ENCODE measurements around the gene ACOT12. TPM values are rescaled to one million over a fixed set of nuclear protein-coding genes. Genes with fewer than 3 reads are reported as not detected.
"Not testable (repeated sequence)": the region's sequence is repeated elsewhere in the genome, so short reads cannot be mapped to it uniquely, and the experiment has no call there.

ACOT12 gene
- total RNA-seq, 4 donors from 2014 or later, result not detected

DNA sequence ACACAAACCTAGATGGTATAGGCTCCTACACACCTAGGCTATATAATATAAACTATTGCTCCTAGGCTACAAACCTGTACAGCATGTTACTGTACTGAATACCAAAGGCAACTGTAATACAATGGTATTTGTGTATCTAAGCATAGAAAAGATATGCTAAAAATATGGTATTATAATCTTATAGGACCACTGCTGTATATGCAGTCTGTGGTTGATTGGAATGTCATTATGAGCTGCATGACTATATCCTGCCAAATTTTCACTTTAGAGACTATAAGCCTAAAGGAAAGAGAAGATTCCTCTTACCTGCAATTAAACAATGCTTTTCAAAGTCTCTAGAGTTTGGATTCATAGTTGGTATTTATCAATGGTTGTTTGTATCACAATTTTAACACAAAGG, 24.7 kb upstream of the ACOT12 start:
- H3K36me3 ChIP-seq, result peaks cover 0 to 4% (median 0%) of the 10 kb centered on the region in 4 donors
- no peak overlapping the region for H3K4me3 ChIP-seq
- peaks cover 0 to 6% (median 0%) of the 10 kb centered on the region in 4 donors for H3K4me1 ChIP-seq
- H3K9me3 ChIP-seq, result no peaks in the 10 kb centered on the region
- intact Hi-C loops (cut with DNase I; ENCODE audit: low total_unique reads), result no loop called here
- TF ChIP-seq POLR2AphosphoS5 (IDR thresholded peaks at IDR 0.05), result no peak
- TF ChIP-seq, protein P1, sequence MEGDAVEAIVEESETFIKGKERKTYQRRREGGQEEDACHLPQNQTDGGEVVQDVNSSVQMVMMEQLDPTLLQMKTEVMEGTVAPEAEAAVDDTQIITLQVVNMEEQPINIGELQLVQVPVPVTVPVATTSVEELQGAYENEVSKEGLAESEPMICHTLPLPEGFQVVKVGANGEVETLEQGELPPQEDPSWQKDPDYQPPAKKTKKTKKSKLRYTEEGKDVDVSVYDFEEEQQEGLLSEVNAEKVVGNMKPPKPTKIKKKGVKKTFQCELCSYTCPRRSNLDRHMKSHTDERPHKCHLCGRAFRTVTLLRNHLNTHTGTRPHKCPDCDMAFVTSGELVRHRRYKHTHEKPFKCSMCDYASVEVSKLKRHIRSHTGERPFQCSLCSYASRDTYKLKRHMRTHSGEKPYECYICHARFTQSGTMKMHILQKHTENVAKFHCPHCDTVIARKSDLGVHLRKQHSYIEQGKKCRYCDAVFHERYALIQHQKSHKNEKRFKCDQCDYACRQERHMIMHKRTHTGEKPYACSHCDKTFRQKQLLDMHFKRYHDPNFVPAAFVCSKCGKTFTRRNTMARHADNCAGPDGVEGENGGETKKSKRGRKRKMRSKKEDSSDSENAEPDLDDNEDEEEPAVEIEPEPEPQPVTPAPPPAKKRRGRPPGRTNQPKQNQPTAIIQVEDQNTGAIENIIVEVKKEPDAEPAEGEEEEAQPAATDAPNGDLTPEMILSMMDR (IDR thresholded peaks at IDR 0.05), result no peak
- TF ChIP-seq EP300 (IDR thresholded peaks at IDR 0.05; ENCODE audit: low read depth), result no peak
- TF ChIP-seq POLR2A (IDR thresholded peaks at IDR 0.05), result no peak
- H3K27ac ChIP-seq, result no peak overlapping the region
- DNase-seq, result no peak
- H3K27me3 ChIP-seq, result no peaks in the 10 kb centered on the region
- in situ Hi-C loops (cut with MboI; ENCODE audit: low pct_ligation_motif_present in 1 of 4, low pct_unique_long_range_greater_than_20kb in 1 of 4, low sequenced_read_pairs in 3 of 4), result no loop called here

DNA sequence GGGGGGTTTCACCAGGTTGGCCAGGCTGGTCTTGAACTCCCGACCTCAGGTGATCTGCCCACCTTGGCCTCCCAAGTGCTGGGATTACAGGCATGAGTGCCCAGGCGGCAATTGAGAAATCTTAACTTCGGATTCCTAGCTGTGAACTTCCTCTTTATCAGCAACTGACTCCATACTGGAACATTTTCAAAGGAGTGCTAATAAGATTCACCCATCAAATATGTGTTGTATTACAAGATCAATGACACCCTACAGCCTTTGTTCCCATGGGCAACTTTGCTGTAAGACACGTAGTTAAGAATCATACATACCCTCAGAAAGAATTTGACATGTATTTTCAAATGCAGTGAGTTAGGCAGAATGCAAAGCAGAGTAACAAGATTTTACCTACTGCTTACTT, 23.1 kb upstream of the ACOT12 start:
- H3K9me3 ChIP-seq, result no peaks in the 10 kb centered on the region
- H3K36me3 ChIP-seq, result peaks cover 0 to 4% (median 0%) of the 10 kb centered on the region in 4 donors
- DNase-seq, result no peak
- no peak overlapping the region for H3K4me3 ChIP-seq
- 84 to 92% methylated on average over 2 to 4 of the region's 4 CpGs for WGBS, 2 donors (ENCODE audit: low coverage in 1 of 2)
- intact Hi-C loops (cut with DNase I; ENCODE audit: low total_unique reads) (no loop called here), in situ Hi-C loops (cut with MboI; ENCODE audit: low pct_ligation_motif_present in 1 of 4, low pct_unique_long_range_greater_than_20kb in 1 of 4, low sequenced_read_pairs in 3 of 4) (no loop called here)
- peaks cover 0 to 6% (median 0%) of the 10 kb centered on the region in 4 donors for H3K4me1 ChIP-seq
- H3K27ac ChIP-seq, result no peak overlapping the region
- no peaks in the 10 kb centered on the region for H3K27me3 ChIP-seq
- TF ChIP-seq POLR2A (IDR thresholded peaks at IDR 0.05), result no peak

DNA sequence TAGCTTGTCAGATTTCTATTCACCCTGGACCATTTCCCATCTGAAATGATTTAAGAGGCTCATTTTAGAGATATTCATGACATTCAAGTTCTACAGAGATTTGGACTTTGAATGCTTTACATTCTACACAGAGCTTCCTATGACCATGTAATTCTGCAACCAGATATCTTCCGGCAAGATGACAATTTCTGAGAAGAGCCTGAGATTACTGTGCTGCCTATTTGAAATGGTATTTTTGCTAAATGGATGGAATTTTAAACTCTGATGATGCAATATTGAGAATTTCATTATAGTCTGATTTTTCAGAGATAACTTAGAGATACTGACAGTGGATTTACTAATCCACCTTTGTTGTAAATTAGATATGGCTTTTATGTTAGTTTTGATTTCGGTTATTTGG, 16.0 kb upstream of the ACOT12 start:
- in situ Hi-C loops (cut with MboI; ENCODE audit: low pct_ligation_motif_present in 1 of 4, low pct_unique_long_range_greater_than_20kb in 1 of 4, low sequenced_read_pairs in 3 of 4), result no loop called here

GRCh38 chr5:81409361-81409760, 15.4 kb upstream of the ACOT12 start:
- Histone ChIP-seq H3K36me3 (no peaks in the 10 kb centered on the region), H3K9me3 (no peaks in the 10 kb centered on the region), H3K4me3 (no peak overlapping the region), H3K27ac (no peak overlapping the region), H3K4me1 (no peaks in the 10 kb centered on the region), H3K27me3 (no peaks in the 10 kb centered on the region)
- intact Hi-C loops (cut with DNase I; ENCODE audit: low total_unique reads) (no loop called here), in situ Hi-C loops (cut with MboI; ENCODE audit: low pct_ligation_motif_present in 1 of 4, low pct_unique_long_range_greater_than_20kb in 1 of 4, low sequenced_read_pairs in 3 of 4) (no loop called here)
- WGBS, 2 donors (ENCODE audit: low coverage in 1 of 2), result 97 to 100% methylated on average over 1 to 2 of the region's 2 CpGs
- no peak for DNase-seq
- TF ChIP-seq EP300 (IDR thresholded peaks at IDR 0.05; ENCODE audit: low read depth) (no peak), POLR2A (IDR thresholded peaks at IDR 0.05) (no peak), POLR2AphosphoS5 (IDR thresholded peaks at IDR 0.05) (no peak)
- TF ChIP-seq, protein P1 (IDR thresholded peaks at IDR 0.05), result no peak

More for the DNA sequence above, 16.0 kb upstream of the ACOT12 start:
- H3K4me1 ChIP-seq, result no peaks in the 10 kb centered on the region
- H3K4me3 ChIP-seq, result no peak overlapping the region
- H3K36me3 ChIP-seq, result no peaks in the 10 kb centered on the region
- intact Hi-C loops (cut with DNase I; ENCODE audit: low total_unique reads), result no loop called here
- no peaks in the 10 kb centered on the region for H3K27me3 ChIP-seq
- DNase-seq, result no peak
- H3K9me3 ChIP-seq, result no peaks in the 10 kb centered on the region
- H3K27ac ChIP-seq, result no peak overlapping the region
- WGBS, 2 donors (ENCODE audit: low coverage in 1 of 2), result 92 to 100% methylated on average over 2 of the region's 2 CpGs
- no peak for TF ChIP-seq POLR2A (IDR thresholded peaks at IDR 0.05)
- no peak for TF ChIP-seq EP300 (IDR thresholded peaks at IDR 0.05; ENCODE audit: low read depth)
- TF ChIP-seq, protein P1 (IDR thresholded peaks at IDR 0.05), result no peak
- TF ChIP-seq POLR2AphosphoS5 (IDR thresholded peaks at IDR 0.05), result no peak

DNA sequence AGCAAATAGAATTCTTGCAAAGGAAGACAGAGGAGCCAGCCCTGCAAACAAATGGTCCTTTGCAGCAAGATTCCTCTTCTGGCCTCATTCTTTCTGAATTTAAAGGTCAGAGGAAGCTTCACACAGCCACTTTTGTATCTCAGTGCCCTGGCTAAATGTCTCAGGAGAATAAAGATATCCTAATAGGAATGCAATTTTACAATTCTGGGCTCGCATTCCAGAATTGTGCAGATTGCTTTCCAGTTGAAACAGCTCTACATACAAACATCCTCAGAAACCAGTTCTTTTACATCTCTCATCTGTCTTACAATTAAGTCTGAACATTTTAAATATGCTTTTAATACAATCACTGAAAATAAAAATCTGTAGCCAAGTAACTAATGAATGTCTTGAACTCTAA, 14.6 kb upstream of the ACOT12 start:
- WGBS, 2 donors (ENCODE audit: low coverage in 1 of 2), result 70 to 84% methylated on average over 1 of the region's 1 CpG
- Histone ChIP-seq H3K4me1 (no peaks in the 10 kb centered on the region), H3K4me3 (no peak overlapping the region), H3K36me3 (no peaks in the 10 kb centered on the region), H3K27me3 (no peaks in the 10 kb centered on the region), H3K9me3 (no peaks in the 10 kb centered on the region), H3K27ac (no peak overlapping the region)
- intact Hi-C loops (cut with DNase I; ENCODE audit: low total_unique reads) (no loop called here), in situ Hi-C loops (cut with MboI; ENCODE audit: low pct_ligation_motif_present in 1 of 4, low pct_unique_long_range_greater_than_20kb in 1 of 4, low sequenced_read_pairs in 3 of 4) (no loop called here)
- no peak for DNase-seq
- TF ChIP-seq, protein P1 (IDR thresholded peaks at IDR 0.05), result no peak
- TF ChIP-seq POLR2A (IDR thresholded peaks at IDR 0.05) (no peak), POLR2AphosphoS5 (IDR thresholded peaks at IDR 0.05) (no peak), EP300 (IDR thresholded peaks at IDR 0.05; ENCODE audit: low read depth) (no peak)

GRCh38 chr5:81407811-81408210, 13.9 kb upstream of the ACOT12 start:
- H3K27me3 ChIP-seq; H3K36me3 ChIP-seq; H3K4me3 ChIP-seq; DNase-seq; H3K9me3 ChIP-seq; intact Hi-C loops (cut with DNase I; ENCODE audit: low total_unique reads); H3K27ac ChIP-seq; H3K4me1 ChIP-seq; in situ Hi-C loops (cut with MboI; ENCODE audit: low pct_ligation_motif_present in 1 of 4, low pct_unique_long_range_greater_than_20kb in 1 of 4, low sequenced_read_pairs in 3 of 4): not testable (repeated sequence)
- 68 to 90% methylated on average over 3 to 4 of the region's 4 CpGs for WGBS, 2 donors (ENCODE audit: low coverage in 1 of 2)
